A172 (cell line): ENCODE data around the gene FLAD1. TPM values are rescaled to one million over a fixed set of nuclear protein-coding genes. Genes with fewer than 3 reads are reported as not detected.

Source experiments
- DNase-seq: peaks from one replicate; pipeline ENCODE4 v3.0.0-alpha.2; 2015; ENCODE audit warnings: low spot score
- total RNA-seq: library from RNA; depleted of rRNA; stranded (reverse); fragments of >200 nt; shearing (Covaris generic); gene quantifications from 2 replicates; pipeline ENCODE4 v1.2.3, GENCODE V29; 2014

Gene FLAD1
- total RNA-seq, 1 experiment from 2014 or later = 65.9 TPM

- DNase-seq = no peak
Measured at GRCh38 chr1:154951901-154952657, 31.1 kb upstream of the FLAD1 start.

- DNase-seq = no peak
Measured at GRCh38 chr1:154952664-154953063, 30.5 kb upstream of the FLAD1 start.

- DNase-seq = no peak
Measured at GRCh38 chr1:154953611-154954038, 29.5 kb upstream of the FLAD1 start.

DNA sequence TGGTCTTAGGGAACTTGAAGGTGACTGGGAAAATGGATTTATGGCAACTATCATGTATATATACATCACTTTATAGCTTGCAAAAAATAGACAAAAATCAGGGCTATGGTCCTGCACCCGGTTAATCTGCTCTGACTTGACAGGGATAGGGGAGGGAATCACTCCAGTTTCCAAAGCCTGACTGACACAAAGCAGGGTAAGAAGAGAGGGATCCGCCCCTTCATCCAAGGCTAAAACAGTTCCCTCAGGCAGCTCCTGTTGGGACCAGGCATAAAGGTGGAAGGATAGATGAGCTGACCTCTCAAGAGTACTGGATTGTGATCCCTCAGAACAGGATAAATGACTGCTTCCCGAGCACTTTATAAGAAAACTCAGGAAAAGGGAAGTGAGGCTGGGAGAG is 28.6 kb upstream of the FLAD1 start:
- DNase-seq = no peak

GRCh38 chr1:154955039-154955717 is 28.0 kb upstream of the FLAD1 start:
- peak; percentile 49 for DNase-seq

GRCh38 chr1:154955718-154956543 is 27.2 kb upstream of the FLAD1 start, which contains the start of gene PBXIP1:
TSS of gene PBXIP1 (minus strand) at chr1:154956099. CDS start at chr1:154953721, 2,378 bp downstream.
- peak; percentile 89 for DNase-seq

GRCh38 chr1:154956544-154956941 is 26.6 kb upstream of the FLAD1 start:
- no peak for DNase-seq

GRCh38 chr1:154957091-154957657 is 26.0 kb upstream of the FLAD1 start:
- no peak for DNase-seq

- no peak for DNase-seq
Measured at GRCh38 chr1:154958036-154958435, 25.1 kb upstream of the FLAD1 start.

GRCh38 chr1:154958681-154959425 is 24.3 kb upstream of the FLAD1 start:
- DNase-seq = no peak

GRCh38 chr1:154959426-154959780 is 23.7 kb upstream of the FLAD1 start:
- no peak for DNase-seq

- DNase-seq = no peak
Measured at GRCh38 chr1:154960446-154961136, 22.6 kb upstream of the FLAD1 start.

DNA sequence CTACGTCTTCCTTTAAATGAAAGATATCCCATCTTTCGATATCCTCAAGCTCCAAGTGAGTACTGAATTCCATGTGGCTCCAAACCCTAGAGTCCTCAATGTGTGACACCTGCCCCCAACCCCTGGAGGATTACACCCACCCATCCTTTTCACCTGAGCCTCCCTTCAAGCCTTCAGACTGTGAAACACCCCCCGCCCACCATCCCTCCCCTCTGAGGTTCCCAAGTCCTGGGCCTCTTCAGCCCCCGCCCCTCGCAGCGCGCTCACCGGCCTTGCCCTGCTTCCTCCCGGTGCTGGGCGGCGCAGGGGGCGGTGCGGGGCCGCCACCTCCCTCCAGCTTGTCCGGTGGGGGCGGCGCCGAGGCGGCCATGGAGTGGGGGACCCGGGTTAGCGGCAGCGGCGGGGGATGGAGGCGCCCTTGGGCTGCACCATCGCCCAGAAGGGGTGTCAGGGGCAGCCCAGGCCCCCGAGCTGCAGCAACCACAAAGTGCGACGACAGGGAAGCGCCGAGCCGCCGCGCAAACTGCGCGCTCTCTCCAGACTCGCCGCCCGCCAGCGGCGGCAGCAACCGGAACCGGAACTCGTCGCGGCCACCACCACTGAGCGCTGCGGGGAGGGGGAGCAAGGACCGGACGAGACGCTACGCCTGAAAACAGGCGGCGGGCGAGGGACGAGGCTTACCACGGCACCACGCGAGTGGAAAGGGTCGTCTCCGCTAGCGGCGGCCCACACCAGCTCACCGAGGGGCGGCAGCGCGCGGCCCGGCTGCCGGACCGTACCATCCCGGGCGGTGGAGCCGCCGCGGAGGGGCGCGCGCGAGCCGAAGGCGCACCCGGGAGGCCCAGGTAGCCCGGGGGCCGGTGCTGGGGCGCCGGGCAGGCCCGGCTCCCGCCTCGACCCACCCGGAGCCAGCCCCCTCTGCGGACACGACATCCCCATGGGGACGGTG is 21.7 kb upstream of the FLAD1 start, which contains the start of gene PYGO2:
PYGO2 (minus strand) TSS at position 576 of the 949 bp plus-strand sequence; CDS start at position 370, 206 bp downstream.
- DNase-seq = peak; percentile 68

DNA sequence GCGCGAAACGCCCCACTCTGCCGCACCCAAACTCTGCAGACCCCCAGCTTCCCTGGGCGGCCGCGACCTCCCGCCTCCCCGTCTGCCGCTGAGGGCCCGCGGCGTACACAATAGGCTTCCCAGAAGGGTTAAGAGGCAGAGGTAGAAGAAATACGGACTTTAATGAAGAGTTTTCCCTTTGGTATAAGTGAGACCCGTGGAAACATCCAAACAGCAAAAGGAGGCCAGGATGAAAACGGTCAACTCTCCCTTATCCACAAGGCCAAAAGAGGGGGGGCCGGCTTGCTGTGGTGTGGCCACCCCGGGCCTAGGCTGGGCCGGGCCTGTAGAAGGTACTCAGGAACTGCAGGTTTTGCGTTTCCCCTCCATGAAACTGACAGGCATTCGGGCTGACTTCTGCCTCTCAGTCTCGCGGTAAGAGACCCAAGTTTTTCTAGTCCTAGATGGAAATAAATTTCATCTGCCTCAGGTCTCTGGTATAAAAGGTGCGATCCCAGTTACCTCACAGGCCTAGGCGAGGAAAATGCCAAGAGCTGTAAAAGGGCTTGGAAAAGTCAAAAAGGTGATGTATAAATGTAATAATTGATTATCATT is 20.9 kb upstream of the FLAD1 start:
- no peak for DNase-seq

GRCh38 chr1:154962795-154963330 is 20.3 kb upstream of the FLAD1 start:
- DNase-seq = no peak

GRCh38 chr1:154963643-154964042 is 19.5 kb upstream of the FLAD1 start:
- no peak for DNase-seq

- no peak for DNase-seq
Measured at GRCh38 chr1:154964359-154964758, 18.8 kb upstream of the FLAD1 start.

GRCh38 chr1:154966111-154966510 is 17.0 kb upstream of the FLAD1 start:
- DNase-seq = no peak
